ENCODE results near the gene ARSD.

- TF ChIP-seq EZH2 (IDR thresholded peaks at IDR 0.05; ENCODE audit: insufficient read depth, low read length) (no peak), CTCF (IDR thresholded peaks at IDR 0.05; ENCODE audit: insufficient read depth, low read depth, low read length) (no peak)
These were observed 36.3 kb downstream of the ARSD start for GRCh38 chrX:2892816-2893215.
